K562 (cell line): ENCODE measurements around the gene MSL3.

Source experiments
- CHD1 ChIP-seq: fragments of 200-600 bp; sonication (generic); IDR thresholded peaks from one replicate; pipeline ENCODE4 v1.6.1; 2012; ENCODE audit warnings: mild to moderate bottlenecking, moderate library complexity, low read length, inconsistent platforms
- DNMT1 ChIP-seq: fragments of 450-650 bp; IDR thresholded peaks from 2 replicates; pipeline ENCODE4 v1.6.1; 2016; ENCODE audit warnings: antibody characterized with exemption, mild to moderate bottlenecking
- EZH2 ChIP-seq: IDR thresholded peaks from 2 replicates; pipeline ENCODE4 v1.6.1; 2012; ENCODE audit warnings: low read depth, mild to moderate bottlenecking, inconsistent platforms, low read length, borderline replicate concordance
- GATAD2B ChIP-seq: fragments of 450-650 bp; IDR thresholded peaks from 2 replicates; pipeline ENCODE4 v1.6.1; 2017; ENCODE audit warnings: mild to moderate bottlenecking, borderline replicate concordance
- HDAC2 ChIP-seq: fragments of 450-650 bp; IDR thresholded peaks from 2 replicates; pipeline ENCODE4 v1.6.1; 2016; ENCODE audit warnings: mild to moderate bottlenecking
- JUND ChIP-seq, 2 experiments: IDR thresholded peaks; 2 replicates in 1 of 2; 3 replicates in 1 of 2; pipeline ENCODE4 v1.6.1; 2011; ENCODE audit warnings: borderline replicate concordance in 2 of 2, low read depth in 2 of 2, low read length in 2 of 2, improper control_type of control experiment in 1 of 2, missing biosample characterization in 1 of 2, missing genetic modification characterization in 1 of 2, missing genetic modification reagents in 1 of 2
- OTX1 ChIP-seq: fragments of 450-650 bp; formaldehyde crosslinking; IDR thresholded peaks from 2 replicates; pipeline ENCODE4 v1.4.0; 2022; ENCODE audit warnings: mild to moderate bottlenecking
- RAD21 ChIP-seq, 2 experiments: fragments of 250-450 bp in 1 of 2; fragments of 450-650 bp in 1 of 2; sonication (Bioruptor Pico) in 1 of 2; formaldehyde crosslinking in 1 of 2; IDR thresholded peaks in 1 of 2; conservative IDR thresholded peaks in 1 of 2; 2 replicates each; pipeline versions ENCODE4 v1.4.0 to v1.8.0; 2020 to 2022; ENCODE audit warnings: mild to moderate bottlenecking in 2 of 2, moderate library complexity in 1 of 2
- RBBP5 ChIP-seq: fragments of 200-600 bp; sonication (generic); IDR thresholded peaks from 2 replicates; pipeline ENCODE4 v1.6.1; 2012; ENCODE audit warnings: borderline replicate concordance, mild to moderate bottlenecking, low read length, control low read depth, inconsistent platforms; ENCODE audit not compliant: insufficient read depth, poor library complexity, severe bottlenecking
- ZBTB17 ChIP-seq: fragments of 450-650 bp; formaldehyde crosslinking; IDR thresholded peaks from 2 replicates; pipeline ENCODE4 v1.4.0; 2020; ENCODE audit warnings: mild to moderate bottlenecking
- ZC3H11A ChIP-seq: IDR thresholded peaks from 2 replicates; pipeline ENCODE4 v1.6.1; 2012; ENCODE audit warnings: low read depth, low read length, improper control_type of control experiment
- ZNF143 ChIP-seq: sonication (generic); formaldehyde crosslinking; IDR thresholded peaks from 2 replicates; pipeline ENCODE4 v1.9.0; 2022; ENCODE audit warnings: mild to moderate bottlenecking, missing genetic modification reagents
- TF ChIP-seq, protein P1 (sequence below), 2 experiments: fragments of 450-650 bp; formaldehyde crosslinking in 1 of 2; IDR thresholded peaks; 2 replicates each; pipeline versions ENCODE4 v1.4.0 to v1.6.1; 2014 to 2020; ENCODE audit warnings: mild to moderate bottlenecking in 2 of 2, borderline replicate concordance in 1 of 2, low read depth in 1 of 2
- TF ChIP-seq, protein P2 (sequence below): sonication (generic); formaldehyde crosslinking; IDR thresholded peaks from 2 replicates; pipeline ENCODE4 v1.5.0; 2020; ENCODE audit warnings: missing genetic modification reagents

DNA sequence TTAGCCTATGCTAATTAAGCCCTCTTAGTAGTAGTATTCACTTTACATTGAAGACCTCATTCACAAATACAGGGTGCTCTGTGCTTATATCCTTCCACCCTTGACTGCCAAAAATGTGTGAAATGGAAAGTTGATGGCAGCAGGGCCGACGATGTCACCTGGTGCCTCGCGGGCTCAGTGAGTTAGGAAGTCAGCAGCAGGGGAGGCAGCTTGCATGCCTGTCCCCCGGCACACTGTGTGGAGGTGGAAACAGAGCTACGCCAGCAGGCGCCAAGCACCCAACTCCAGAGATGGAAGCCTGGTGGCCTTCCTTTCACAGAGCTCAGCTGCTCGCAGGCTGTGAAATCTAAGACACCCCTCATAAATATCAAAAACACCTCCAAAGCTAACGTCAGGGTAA lies 8.4 kb downstream of the MSL3 start:
- TF ChIP-seq DNMT1 (no peak), OTX1 (no peak), CHD1 (no peak), EZH2 (no peak), RBBP5 (no peak), JUND (IDR thresholded peaks at IDR 0.05; ENCODE audit: borderline replicate concordance, low read depth, low read length) (no peak), JUND (tag; IDR thresholded peaks at IDR 0.05; ENCODE audit: borderline replicate concordance, low read depth, low read length) (no peak), HDAC2 (no peak), GATAD2B (no peak), RAD21 (CRISPR knock-in tag; conservative IDR thresholded peaks at IDR 0.05 in 1 of 2, IDR thresholded peaks at IDR 0.05 in 1 of 2) (no peak), ZC3H11A (no peak), ZNF143 (CRISPR knock-in tag) (no peak), ZBTB17 (no peak)
- TF ChIP-seq, protein P1, sequence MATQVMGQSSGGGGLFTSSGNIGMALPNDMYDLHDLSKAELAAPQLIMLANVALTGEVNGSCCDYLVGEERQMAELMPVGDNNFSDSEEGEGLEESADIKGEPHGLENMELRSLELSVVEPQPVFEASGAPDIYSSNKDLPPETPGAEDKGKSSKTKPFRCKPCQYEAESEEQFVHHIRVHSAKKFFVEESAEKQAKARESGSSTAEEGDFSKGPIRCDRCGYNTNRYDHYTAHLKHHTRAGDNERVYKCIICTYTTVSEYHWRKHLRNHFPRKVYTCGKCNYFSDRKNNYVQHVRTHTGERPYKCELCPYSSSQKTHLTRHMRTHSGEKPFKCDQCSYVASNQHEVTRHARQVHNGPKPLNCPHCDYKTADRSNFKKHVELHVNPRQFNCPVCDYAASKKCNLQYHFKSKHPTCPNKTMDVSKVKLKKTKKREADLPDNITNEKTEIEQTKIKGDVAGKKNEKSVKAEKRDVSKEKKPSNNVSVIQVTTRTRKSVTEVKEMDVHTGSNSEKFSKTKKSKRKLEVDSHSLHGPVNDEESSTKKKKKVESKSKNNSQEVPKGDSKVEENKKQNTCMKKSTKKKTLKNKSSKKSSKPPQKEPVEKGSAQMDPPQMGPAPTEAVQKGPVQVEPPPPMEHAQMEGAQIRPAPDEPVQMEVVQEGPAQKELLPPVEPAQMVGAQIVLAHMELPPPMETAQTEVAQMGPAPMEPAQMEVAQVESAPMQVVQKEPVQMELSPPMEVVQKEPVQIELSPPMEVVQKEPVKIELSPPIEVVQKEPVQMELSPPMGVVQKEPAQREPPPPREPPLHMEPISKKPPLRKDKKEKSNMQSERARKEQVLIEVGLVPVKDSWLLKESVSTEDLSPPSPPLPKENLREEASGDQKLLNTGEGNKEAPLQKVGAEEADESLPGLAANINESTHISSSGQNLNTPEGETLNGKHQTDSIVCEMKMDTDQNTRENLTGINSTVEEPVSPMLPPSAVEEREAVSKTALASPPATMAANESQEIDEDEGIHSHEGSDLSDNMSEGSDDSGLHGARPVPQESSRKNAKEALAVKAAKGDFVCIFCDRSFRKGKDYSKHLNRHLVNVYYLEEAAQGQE (IDR thresholded peaks at IDR 0.05; ENCODE audit: borderline replicate concordance) = no peak
- TF ChIP-seq, protein P1 (CRISPR knock-in tag; IDR thresholded peaks at IDR 0.05; ENCODE audit: low read depth) = no peak
- TF ChIP-seq, protein P2, sequence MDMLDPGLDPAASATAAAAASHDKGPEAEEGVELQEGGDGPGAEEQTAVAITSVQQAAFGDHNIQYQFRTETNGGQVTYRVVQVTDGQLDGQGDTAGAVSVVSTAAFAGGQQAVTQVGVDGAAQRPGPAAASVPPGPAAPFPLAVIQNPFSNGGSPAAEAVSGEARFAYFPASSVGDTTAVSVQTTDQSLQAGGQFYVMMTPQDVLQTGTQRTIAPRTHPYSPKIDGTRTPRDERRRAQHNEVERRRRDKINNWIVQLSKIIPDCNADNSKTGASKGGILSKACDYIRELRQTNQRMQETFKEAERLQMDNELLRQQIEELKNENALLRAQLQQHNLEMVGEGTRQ (CRISPR knock-in tag) = no peak
